Activated CD8-positive, alpha-beta memory T cell treated with anti-CD3 and anti-CD28 coated beads, Interleukin-2, amount 50 U/mL, for 4 hours (primary cell): Measurements from ENCODE around the gene CD247.
A peak's percentile ranks its signal among the peaks of the same experiment; 100 is the strongest.

ENCODE experiments used
- DNase-seq: peaks from one replicate; pipeline ENCODE4 v3.0.0-alpha.2; 2020

Gene CD247

DNA sequence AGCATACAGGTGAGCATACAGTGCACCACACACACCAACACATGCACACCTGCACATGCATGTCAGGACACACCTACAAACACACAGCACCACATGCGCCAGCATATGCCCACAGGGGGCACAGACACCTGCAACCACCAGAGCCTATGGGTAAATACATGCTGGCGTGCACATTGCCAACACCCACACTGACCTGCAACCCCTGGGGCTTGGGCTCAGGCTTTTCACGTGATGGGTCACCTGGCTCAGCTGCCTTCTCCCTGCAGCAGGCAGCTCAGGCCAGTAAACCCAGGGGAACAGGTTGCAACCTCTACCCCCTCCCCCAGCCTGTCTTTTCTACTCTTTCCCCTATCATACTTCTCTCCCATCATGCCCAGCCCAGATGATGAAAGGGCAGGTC is 8.1 kb downstream of the CD247 start:
- no peak for DNase-seq

DNA sequence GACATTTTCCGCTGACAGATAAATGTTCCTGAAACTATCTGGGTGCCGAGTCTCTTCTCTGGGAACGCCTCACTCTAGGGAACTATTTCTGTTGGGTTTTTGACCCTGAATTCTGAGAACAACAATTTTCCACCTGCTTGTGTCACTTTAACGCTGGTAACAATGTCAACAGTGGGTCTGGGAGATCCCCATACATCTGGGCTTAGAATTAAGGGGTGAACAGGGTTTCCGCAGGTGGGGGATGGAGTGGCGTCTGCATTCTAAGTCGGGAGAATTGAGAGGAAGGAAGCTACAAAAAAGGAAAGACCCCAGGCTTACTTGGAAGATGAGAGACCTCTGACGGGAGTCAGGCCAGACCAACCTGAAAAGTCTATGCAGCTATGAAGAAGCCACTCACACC is 8.7 kb downstream of the CD247 start:
- no peak for DNase-seq

DNA sequence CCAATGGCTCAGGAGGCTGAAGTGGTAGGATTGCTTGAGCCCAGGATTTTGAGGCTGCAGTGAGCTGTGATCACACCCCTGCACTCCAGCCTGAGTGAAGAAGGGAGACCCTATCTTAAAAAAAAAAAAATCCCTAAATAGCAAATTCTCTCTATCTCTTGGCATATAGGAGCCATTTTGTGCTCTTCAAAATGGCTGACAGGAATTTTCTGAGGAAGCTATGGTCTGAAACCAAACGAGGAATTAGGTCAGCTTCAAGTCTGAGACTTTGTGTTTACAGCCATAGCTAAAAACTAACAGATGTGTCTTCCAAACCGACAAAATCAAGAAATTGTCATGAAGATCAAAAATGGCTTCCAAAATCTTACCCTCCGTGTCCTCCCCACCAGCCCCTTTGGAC is 10.6 kb downstream of the CD247 start:
- DNase-seq: no peak

DNA sequence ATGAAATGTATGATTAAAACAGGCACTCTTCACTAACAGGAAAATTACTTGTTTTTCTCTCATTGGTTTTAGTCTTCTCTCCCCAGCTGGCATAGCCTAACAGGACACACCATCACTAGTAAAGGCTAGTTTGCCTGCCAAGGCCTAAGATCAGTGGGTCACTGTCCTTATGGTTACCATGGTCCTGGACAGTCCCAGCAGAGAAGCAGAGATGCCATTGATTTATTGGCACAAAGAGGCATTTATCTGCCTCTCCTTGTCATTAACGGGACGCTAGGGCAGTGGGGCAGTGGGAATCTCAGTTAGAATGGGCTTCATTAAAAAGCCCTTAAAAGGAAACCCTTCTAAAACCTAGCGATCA is 13.9 kb downstream of the CD247 start:
- DNase-seq: no peak

DNA sequence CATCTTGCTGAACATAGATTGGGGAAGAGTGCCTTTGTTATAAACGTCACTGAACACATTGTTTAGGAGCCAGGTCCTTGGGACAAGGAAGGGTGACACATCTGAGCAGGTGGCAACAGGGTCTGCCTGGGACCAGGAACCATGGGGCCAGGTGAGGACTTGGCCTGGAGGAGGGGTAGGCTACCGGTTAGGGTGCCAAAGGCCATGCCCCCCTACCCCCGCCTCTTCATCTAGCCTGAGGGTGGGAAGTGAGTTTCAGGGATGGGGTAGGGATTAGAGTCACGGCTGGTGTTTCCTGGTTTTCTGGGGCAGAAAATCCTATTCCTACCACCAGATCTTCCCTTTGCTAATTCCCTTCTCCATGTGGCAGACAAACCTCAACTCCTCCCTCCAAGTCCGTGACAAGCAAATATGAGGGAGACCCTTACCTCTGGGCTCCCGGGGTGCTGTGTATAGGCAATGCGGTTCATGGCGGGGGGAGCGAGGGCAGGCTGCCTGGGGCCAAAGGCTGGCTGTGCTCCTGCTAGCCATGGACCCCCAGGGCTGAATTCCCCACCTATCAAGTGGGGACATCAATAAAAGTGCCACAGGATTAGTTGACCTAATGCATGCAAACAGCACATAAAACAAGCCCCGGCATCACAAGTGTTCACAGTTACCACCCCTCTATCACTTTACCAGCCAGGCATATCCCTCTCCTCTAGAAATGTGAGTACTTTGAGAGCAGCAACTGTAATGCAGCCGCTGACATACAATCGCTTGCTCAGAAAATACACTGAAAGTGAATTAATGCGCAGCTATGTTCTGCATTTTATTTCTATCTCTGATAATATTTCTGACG is 14.5 kb downstream of the CD247 start:
- DNase-seq: no peak

DNA sequence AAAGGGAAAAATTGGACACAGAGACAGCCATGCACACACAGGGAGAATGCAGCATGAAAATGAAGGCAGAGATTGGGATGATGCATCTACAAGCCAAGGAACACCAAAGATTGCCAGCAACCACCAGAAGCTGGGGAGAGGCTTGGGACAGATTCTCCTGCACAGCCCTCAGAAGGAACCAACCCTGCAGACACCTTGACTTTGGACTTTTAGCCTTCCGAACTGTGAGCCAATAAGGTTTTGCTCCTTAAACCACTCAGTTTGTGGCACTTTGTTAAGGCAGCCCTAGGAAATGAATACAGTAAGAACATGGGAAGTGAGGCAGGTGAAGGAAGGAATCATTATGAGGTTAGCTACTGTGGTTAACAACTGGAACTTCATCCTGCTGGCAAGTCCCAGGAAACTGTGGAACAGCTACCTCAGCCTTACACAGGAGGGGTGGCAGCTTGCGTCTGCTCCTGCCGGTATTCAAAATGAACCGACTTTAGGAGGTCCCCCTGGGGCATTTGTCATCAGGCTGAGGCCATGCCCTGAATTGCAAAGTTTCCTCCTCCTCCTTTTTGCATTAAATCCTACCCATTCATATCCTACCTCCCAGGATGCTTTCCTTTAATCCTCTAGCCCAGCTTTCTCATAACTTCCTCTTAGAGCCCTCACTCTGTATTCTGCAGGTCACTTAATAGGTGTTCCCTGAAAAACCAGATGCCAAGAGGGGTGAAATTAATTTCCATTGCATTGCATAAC is 15.4 kb downstream of the CD247 start:
- DNase-seq: no peak

DNA sequence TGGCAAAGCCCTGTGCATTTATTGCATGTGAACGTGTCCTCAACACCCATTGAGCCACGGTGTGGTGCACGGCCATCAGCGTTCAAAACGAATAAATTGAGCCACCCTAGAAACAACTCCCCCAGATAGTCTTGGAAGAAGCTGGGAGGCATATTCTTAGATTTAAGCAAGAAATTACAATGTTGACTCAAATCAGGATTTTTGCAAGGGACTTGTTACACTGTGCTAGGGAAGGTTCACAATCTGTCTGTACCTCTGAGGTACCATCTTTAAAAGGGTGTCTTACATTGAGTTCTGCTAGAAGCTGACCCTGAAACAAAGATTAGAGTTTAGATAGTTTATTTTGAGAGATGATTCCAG is 16.2 kb downstream of the CD247 start:
- no peak for DNase-seq

DNA sequence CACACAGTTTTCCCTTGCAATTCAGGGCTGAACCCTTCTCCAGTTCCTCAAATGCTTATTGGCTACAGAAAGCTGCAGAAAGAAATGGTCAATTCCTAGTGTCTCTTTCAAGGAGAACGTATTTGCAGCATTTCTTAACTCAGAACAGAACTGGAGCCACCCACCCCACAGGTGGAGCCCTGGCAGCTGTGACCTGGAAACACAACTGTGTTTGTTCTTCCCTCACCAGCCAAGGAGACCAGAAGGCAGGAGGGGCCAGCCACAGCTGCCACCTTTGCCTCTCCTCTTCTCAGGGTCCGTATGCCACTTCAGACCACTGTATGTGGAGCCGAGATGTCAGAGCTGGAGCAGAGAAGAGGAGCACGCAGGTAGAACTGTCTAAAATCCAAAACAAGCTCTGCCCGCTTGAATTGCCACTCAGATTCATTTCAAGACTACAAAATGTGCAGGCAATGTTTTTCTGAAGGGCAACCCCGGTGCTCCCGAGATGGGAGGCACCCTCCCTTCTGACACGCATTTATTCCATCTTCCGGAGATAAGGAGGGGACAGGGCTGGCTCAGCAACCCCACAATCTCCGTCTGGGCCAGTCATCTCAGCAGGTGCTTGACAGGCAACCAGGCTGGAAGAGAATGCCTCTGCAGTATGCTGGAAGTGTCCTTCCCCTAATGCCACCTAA is 16.7 kb downstream of the CD247 start:
- DNase-seq: no peak

DNA sequence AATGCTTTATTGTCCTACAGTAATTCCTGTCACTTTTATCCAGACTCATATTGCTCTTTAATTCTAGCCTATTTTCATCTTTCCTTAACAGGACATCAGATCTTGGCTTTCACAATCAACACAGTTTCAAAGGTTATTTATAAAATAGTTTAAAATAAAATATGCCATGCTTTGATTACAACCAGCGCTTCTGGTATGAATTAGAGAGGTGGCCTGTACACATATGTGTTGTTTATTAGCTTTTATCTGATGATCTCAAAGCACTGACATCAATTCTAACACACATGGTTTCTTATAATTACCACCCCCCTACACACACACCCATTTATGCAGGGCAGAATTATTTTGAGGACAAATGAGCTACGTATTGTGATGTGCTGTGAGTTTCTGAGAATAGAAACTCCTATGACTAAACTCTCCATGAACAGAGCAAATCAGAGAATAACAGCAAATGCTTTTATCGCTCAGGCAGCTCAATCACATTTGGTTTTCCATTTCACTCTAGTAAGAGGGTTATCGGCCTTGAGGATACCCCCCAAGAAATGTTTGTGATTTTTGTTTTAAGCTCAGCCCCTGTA is 18.0 kb downstream of the CD247 start:
- DNase-seq: no peak

DNA sequence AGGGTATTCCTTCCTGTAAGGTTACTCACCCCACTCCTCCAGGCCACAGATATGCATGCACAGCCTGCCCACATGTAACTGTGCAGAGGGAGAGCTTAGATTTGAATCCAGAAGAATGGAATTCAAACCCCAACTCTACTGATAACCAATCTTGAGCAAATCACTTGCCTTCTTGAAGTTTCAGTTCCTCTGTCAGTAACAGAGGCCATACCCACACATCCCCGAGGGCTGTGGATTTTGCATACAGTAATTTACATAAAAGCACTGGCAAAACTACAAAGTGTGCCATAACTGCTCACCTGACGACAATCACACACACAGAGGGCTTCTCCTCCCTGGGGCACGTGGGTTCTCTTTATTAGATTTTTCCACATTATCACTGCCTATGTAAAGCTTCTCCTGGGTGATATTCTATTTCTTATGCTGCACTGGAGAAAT is 18.6 kb downstream of the CD247 start:
- no peak for DNase-seq

DNA sequence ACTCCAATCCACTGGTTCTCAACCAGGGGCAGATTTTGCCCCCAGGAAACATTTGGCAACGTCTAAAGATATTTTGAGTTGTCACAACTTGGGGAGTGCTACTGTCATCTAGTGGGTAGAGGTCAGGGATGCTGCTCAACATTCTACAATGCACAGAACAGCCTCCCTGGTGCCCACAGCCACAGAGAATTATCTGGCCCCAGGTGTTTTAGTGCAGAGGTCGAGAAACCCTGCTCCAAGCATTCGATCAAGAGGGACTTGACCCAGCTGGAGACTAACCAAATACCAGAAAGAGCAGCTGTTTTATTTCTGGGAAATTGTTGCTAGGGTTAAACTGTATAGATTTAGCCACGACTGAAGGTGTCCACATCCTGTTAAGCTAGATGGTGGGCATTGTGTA is 19.2 kb downstream of the CD247 start:
- no peak for DNase-seq

DNA sequence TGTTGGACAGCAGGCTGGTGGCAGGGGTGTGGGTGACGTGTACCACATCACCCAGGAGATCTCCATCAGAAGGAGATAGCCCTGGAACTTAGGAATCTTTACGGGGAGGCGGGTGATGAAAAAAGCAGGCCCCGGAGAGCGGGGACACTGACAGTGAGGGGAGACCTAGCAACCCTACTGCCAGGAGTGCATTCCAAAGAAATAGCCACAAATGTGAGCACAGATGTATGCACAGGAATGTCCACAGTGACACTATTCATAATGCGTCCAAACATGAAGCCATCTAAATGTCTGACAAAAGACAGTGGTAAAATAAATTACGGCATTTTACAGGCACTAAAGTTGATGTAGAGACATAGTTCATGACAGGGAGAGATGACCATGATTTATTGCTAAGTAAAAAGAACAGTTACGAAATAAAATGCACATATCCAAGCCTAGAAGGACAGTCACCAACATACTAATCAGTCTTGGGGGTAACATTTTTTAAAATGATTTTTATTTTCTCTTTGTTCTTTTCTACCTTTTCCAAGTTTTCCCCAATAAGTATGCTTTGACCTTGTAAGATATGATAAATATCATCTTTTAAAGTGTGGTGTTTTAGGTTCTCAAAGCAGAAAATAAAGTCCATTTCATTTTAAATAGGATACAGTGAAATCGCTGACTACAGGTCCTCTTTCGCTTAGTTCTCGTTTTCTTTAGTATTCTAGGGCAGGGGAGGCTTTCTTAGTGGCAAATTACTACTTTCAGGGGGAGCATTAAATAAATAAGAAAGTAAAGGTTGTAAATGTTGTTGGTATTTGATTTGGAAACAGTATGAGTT is 21.3 kb downstream of the CD247 start:
- no peak for DNase-seq

DNA sequence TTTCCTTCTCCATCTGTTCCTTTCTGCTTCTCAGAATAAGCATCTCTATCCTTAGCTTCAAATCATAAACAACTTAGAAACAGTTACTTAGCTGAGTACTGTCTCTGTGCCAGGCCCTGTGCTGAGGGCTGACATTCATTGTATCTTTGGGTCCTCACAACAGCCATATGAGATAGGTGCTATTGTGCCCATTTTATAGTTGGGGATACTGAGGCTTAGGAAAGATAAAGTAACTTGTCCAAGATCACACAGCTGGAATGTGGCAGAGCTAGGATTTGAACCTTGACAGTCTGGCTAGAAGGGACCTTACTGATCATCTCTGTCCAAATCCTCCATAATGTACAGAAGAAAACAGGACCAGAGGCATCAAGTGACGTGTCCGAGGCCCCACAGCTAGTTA is 25.0 kb downstream of the CD247 start:
- no peak for DNase-seq

DNA sequence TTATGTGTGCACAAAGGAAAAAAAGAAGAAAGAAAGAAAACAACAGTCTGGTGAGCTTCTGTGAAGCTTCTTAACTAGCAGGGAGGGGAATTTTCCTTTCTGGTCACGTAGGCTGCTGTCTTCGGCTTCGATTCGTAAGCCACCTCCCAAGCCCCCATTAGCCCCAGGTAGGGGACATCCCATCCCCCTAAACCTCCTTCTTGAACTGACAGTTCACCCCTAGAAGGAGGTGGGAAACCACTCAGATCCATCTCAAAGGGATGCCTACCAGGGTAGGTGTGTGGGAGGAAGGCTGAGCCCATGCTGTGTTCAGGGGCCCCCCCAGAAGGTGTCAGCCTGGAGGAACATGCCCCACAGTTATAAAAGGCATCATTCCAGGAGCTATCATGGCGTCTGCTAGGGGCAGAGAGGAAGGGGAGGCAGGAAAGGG is 25.8 kb downstream of the CD247 start:
- DNase-seq: peak; percentile 47

DNA sequence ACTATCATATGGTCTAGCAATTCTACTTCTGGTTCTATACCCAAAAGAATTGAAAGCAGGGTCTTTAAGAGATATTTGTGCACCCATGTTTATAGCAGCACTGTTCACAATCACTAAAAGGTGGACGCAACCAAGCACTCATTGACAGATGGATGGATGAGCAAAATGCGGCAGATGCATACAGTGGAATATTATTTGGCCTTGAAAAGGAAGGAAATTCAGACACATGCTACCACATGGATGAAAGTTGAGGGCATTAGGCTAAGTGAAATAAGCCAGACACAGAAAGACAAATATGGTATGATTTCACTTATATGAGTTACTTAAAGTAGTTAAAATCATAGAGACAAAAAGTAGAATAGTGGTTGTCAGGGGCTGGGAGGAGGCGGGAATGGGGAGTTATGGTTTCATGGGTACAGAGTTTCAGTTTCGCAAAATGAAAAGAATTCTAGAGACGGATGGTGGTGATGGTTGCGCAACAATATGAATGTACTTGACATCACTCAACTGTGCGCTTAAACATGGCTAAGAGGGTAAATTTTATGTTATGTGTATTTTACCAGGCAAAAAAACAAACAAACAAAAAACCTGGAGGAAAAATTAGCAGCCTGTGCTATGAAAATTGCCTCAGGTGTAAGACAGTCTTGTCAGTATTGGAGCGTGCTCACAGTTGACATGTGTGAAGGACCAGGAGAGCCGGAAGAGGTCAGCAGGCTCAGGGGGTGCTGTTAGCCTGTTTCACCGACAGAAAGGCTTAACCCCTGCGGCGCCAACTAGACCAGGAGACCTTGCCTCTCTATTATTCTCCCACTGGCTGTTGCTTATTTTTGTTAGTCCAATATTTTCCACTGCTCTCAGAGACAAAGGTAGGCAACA is 26.5 kb downstream of the CD247 start:
- no peak for DNase-seq

DNA sequence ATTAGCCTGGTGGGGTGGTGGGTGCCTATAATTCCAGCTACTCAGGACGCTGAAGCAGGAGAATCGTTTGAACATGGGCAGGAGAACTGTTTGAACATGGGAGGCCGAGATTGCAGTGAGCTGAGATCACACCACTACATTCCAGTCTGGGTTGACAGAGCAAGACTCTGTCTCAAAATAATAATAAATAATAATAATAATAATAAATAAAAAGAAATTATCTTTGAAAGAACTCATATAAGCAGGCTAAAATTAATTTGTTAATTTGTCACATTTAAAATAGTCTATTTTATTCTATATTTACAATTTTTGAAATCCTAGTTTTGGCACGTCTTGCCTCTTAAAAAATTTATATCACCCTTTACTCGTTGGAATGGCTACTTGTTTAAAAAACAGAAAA is 27.6 kb downstream of the CD247 start:
- DNase-seq: no peak

DNA sequence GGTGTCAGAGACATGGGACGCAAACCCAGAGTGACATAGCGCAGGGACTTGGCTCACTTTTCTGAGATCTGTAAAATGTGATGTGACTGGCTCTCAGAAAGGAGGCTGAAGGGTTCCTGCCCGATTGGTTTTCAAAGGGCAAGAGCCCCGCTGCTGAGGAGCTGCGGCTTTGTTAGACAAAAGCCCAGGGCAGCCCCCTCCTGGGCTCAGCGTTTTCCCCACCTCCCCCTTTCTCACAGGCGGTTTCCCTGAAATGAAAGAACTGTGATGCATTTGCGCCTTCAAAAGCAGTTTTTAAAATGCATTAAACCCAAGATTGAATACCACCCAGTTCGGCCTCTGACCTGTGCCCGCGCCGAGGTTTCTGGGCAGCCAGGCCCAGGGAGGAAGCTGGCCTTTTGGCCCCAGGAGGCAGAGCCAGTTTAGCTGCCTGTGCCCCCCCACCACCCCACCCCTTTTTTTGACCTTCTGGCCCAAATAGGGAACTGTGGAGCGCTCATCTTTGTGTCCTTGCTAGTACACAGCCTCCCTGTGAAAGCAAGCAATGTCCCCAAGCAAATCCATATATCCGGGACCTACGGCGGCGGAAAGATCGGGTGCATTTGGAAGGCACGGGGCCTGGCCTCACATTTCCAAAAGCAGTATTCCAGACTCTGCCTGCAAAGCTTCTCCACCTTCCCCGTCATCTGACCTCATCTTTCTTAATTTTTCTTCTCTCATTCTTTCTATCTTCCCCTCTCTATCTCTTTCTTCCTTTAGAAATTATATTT is 28.6 kb downstream of the CD247 start:
- DNase-seq: peak; percentile 62

DNA sequence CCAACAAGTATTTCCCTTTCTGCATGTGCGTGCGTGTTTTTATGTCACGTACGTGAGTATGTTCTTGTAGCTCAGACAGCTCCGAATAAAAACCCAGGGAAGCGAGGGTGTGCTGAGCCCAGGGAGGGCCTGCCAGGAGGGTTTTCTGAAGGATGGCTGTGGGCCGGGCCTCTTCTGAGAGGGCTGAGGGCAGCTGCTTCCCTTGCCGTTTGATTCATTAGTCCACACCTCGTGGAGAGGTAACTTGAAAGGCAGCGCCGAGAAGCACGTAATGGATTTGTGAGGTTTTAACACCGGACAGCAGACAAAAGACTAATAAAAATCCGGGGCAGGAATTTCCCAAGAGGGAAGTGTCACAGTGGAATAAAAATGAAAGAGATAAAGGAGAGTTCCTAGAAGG is 29.5 kb downstream of the CD247 start:
- no peak for DNase-seq

DNA sequence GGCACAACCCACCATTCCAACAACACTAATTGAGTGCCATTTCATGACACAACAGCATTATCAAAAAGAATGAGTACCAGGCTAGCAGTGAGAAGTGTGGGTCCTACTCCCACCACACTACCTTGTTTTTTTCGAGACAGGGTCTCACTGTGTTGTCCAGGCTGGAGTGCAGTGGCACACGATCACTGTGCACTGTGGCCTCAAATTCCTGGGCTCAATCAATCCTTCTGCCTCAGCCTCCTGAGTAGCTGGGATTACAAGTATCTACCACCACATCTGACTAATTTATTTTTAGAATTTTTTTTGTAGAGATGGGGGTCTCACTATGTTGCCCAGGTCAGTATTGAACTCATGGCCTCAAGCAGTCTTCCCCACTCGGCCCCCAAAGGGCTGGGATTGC is 30.7 kb downstream of the CD247 start:
- no peak for DNase-seq

DNA sequence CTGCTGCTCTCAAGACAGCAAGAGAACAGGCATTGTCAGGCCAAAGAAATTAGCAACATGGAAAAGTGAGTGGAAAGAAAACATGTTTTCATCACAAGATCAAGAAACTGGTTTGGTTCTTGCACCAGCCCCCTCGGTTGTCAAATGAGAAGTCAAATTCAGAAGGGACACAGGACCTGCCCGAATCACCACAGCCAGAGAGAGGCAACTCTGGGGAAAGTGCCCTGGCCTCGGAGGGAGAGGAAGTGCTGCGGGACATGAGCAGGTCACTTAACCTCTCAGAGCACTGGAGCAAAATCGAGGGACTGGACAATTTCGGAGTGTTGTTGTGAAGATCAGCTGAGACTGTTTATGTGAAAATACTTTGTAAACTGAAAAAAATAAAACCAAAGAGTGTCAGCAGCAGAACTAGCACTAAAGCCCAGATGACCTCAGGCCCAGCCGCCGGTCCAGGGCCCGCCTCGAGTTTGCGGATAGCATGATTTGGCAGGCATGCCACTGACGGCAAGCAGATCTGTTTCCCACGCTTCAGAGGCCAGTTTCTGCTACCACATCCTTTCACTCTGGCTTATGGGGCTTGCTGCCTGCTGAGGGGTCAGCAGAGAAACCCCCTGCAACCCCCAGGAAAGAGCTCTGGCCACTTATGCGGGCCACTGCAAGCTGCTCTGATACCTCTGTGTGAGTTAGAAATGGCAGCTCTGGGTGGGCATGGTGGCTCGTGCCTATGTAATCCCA is 32.1 kb downstream of the CD247 start:
- DNase-seq: no peak
